ENCODE results near the gene AGO1.
"Not testable (repeated sequence)": the region's sequence is repeated elsewhere in the genome, so short reads cannot be mapped to it uniquely, and the experiment has no call there.

AGO1 gene

GRCh38 chr1:35923791-35924221 is 40.8 kb downstream of the AGO1 start:
- DNase-seq (ENCODE audit: low read depth), result no peak

- no peak for DNase-seq (ENCODE audit: low read depth)
Observed at GRCh38 chr1:35924838-35925237, 41.8 kb downstream of the AGO1 start.

- DNase-seq (ENCODE audit: low read depth), result no peak
Observed at GRCh38 chr1:35925741-35926140, 42.7 kb downstream of the AGO1 start.

GRCh38 chr1:35927472-35927871 is 44.5 kb downstream of the AGO1 start:
- DNase-seq (ENCODE audit: low read depth), result no peak

- DNase-seq (ENCODE audit: low read depth), result no peak
Observed at GRCh38 chr1:35929730-35930592, 47.0 kb downstream of the AGO1 start.

GRCh38 chr1:35930593-35931445 is 47.8 kb downstream of the AGO1 start, which contains the start of gene AGO3:
AGO3 (plus strand) TSS chr1:35931105; CDS start chr1:35931427, 322 bp downstream.
- DNase-seq (ENCODE audit: low read depth), result no peak

- no peak for DNase-seq (ENCODE audit: low read depth)
Observed at GRCh38 chr1:35931446-35932157, 48.6 kb downstream of the AGO1 start.

- DNase-seq (ENCODE audit: low read depth), result no peak
Observed at GRCh38 chr1:35932158-35932636, 49.2 kb downstream of the AGO1 start.

GRCh38 chr1:35932941-35933340 is 49.9 kb downstream of the AGO1 start:
- DNase-seq (ENCODE audit: low read depth), result no peak

- DNase-seq (ENCODE audit: low read depth), result no peak
Observed at GRCh38 chr1:35935442-35936388, 52.7 kb downstream of the AGO1 start.

GRCh38 chr1:35936838-35937237 is 53.8 kb downstream of the AGO1 start:
- DNase-seq (ENCODE audit: low read depth), result no peak

- DNase-seq (ENCODE audit: low read depth), result no peak
Observed at GRCh38 chr1:35939484-35939883, 56.5 kb downstream of the AGO1 start.

- no peak for DNase-seq (ENCODE audit: low read depth)
Observed at GRCh38 chr1:35945327-35945726, 62.3 kb downstream of the AGO1 start.

GRCh38 chr1:35947547-35947946 is 64.5 kb downstream of the AGO1 start:
- DNase-seq (ENCODE audit: low read depth), result no peak

- no peak for DNase-seq (ENCODE audit: low read depth)
Observed at GRCh38 chr1:35958558-35958957, 75.5 kb downstream of the AGO1 start.

GRCh38 chr1:35959304-35959703 is 76.3 kb downstream of the AGO1 start:
- no peak for DNase-seq (ENCODE audit: low read depth)

GRCh38 chr1:35962952-35963351 is 79.9 kb downstream of the AGO1 start:
- no peak for DNase-seq (ENCODE audit: low read depth)

GRCh38 chr1:35964277-35964676 is 81.3 kb downstream of the AGO1 start:
- not testable (repeated sequence) for DNase-seq (ENCODE audit: low read depth)

- no peak for DNase-seq (ENCODE audit: low read depth)
Observed at GRCh38 chr1:35968396-35968795, 85.4 kb downstream of the AGO1 start.

GRCh38 chr1:35971601-35972000 is 88.6 kb downstream of the AGO1 start:
- DNase-seq (ENCODE audit: low read depth), result no peak

- DNase-seq (ENCODE audit: low read depth), result not testable (repeated sequence)
Observed at GRCh38 chr1:35972631-35973030, 89.6 kb downstream of the AGO1 start.

Measured in non-pigmented ciliary epithelial cell (primary cell).